ENCODE data around the gene CUBN. TPM values are rescaled to one million over a fixed set of nuclear protein-coding genes. Genes with fewer than 3 reads are reported as not detected.

CUBN gene
- total and polyA plus RNA-seq, 10 of the 15 experiments (the other 5 are each of a cell fraction or from before 2014, with no cell fraction given) = under 0.01 to 0.14 (median 0.02) TPM; not detected in 6

DNA sequence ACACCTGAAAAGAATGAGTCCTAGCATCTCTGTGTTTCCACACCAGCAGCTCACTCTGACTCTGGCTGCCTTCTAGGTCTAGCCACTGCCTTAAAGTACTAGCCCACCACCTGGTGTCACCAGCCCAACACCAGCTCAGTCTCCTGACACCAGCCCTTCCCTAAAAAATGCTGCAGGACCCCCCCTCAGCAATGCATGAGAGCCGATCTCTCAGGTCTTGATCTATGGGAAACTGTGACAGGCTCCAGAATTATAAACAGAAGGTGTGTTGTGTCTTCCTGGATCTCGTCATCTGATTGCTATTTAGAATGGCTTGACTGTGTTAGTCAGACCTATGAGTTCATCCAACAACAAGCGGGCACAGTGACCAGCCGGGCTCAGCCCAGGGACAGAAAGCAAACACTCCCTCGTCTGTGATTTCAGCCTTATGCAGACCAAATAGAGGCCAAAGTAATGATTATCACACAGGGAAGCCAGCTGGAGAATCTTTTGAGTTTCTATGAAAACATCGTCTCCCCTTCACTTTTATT is 66.6 kb downstream of the CUBN start:
- no TSS peak for BruUV-seq (replicated peaks)
- SMC1A ChIA-PET (ENCODE audit: uncharacterized antibody, unreplicated experiment) = interaction anchor here (0.7 kb wide), 1 partner anchor 1896 kb away, joined by 3 read pairs; no protein-coding TSS in a partner anchor

DNA sequence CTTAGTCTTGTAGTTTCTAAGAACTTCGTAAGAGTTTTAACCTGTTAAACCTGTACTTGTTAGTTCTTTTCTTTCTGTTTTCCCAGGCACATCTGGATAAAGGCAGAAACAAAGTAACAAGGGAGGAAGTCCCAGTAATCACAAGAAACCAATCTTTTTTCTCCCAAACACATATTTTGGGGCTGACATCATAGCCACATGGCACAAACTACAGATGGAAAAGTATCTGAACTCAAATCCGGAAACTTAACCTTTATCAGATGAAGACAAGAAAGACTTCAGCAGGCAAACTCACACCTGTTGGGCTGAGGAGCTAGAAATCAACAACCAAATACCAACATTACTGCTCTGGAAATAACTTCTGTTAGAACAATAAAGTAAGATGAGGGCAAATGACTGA is 67.1 kb downstream of the CUBN start:
- ChIA-PET SMC1A (ENCODE audit: uncharacterized antibody, unreplicated experiment) (no interaction called here), POLR2A (no interaction called here), RAD21 (ENCODE audit: unreplicated experiment) (no interaction called here), CTCF (no interaction called here)
- Histone ChIP-seq H3K4me3 (no peak overlapping the region), H3K4me1 (ENCODE audit: control insufficient read depth, insufficient read depth, low read length) (no peaks in the 10 kb centered on the region), H3K27ac (ENCODE audit: control insufficient read depth, insufficient read depth) (no peak overlapping the region), H3K27me3 (replicated peaks in 1 of 2; ENCODE audit: control insufficient read depth in 2 of 2, insufficient read depth in 2 of 2, low read length in 1 of 2) (no peaks in the 10 kb centered on the region), H4K20me1 (ENCODE audit: control insufficient read depth, insufficient read depth) (no peaks in the 10 kb centered on the region), H3K36me3 (ENCODE audit: control insufficient read depth in 2 of 2, insufficient read depth in 2 of 2, low read length in 1 of 2) (no peaks in the 10 kb centered on the region), H3K79me2 (ENCODE audit: control insufficient read depth, insufficient read depth, low read length) (no peaks in the 10 kb centered on the region), H3K9ac (ENCODE audit: control insufficient read depth, insufficient read depth, low read length) (no peak overlapping the region), H3K4me2 (ENCODE audit: control insufficient read depth, insufficient read depth) (no peak overlapping the region), H2AFZ (ENCODE audit: control insufficient read depth, low read depth, low read length) (no peak overlapping the region), H3K9me3 (replicated peaks; ENCODE audit: control insufficient read depth, insufficient read depth, low read length) (no peaks in the 10 kb centered on the region)
- 66% methylated on average over 2 of the region's 2 CpGs for WGBS (ENCODE audit: insufficient coverage, insufficient replicate concordance, low lambda C conversion rate, missing lambda C conversion rate)
- TF ChIP-seq IKZF1 (conservative IDR thresholded peaks at IDR 0.05) = no peak
- TF ChIP-seq, protein P1, sequence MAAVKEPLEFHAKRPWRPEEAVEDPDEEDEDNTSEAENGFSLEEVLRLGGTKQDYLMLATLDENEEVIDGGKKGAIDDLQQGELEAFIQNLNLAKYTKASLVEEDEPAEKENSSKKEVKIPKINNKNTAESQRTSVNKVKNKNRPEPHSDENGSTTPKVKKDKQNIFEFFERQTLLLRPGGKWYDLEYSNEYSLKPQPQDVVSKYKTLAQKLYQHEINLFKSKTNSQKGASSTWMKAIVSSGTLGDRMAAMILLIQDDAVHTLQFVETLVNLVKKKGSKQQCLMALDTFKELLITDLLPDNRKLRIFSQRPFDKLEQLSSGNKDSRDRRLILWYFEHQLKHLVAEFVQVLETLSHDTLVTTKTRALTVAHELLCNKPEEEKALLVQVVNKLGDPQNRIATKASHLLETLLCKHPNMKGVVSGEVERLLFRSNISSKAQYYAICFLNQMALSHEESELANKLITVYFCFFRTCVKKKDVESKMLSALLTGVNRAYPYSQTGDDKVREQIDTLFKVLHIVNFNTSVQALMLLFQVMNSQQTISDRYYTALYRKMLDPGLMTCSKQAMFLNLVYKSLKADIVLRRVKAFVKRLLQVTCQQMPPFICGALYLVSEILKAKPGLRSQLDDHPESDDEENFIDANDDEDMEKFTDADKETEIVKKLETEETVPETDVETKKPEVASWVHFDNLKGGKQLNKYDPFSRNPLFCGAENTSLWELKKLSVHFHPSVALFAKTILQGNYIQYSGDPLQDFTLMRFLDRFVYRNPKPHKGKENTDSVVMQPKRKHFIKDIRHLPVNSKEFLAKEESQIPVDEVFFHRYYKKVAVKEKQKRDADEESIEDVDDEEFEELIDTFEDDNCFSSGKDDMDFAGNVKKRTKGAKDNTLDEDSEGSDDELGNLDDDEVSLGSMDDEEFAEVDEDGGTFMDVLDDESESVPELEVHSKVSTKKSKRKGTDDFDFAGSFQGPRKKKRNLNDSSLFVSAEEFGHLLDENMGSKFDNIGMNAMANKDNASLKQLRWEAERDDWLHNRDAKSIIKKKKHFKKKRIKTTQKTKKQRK (IDR thresholded peaks at IDR 0.05; ENCODE audit: low read depth, low read length) = no peak
- no peak for TF ChIP-seq POLR2AphosphoS2 (IDR thresholded peaks at IDR 0.05; ENCODE audit: low read depth, low read length)
- in situ Hi-C loops (cut with MboI) = no loop called here
- intact Hi-C loops (cut with micrococcal nuclease; ENCODE audit: unreplicated experiment) = no loop called here
- FAIRE-seq (no peak), ATAC-seq (no peak), DNase-seq (ENCODE audit: low read depth, low spot score) (no peak)
- BruUV-seq (replicated peaks) = no TSS peak

More for the DNA sequence above, 66.6 kb downstream of the CUBN start:
- no peak overlapping the region for H3K27ac ChIP-seq (ENCODE audit: control insufficient read depth, insufficient read depth)
- intact Hi-C loops (cut with micrococcal nuclease; ENCODE audit: unreplicated experiment) = no loop called here
- 41% methylated on average over 6 of the region's 6 CpGs for WGBS (ENCODE audit: insufficient coverage, insufficient replicate concordance, low lambda C conversion rate, missing lambda C conversion rate)
- ChIA-PET POLR2A (no interaction called here), CTCF (no interaction called here), RAD21 (ENCODE audit: unreplicated experiment) (no interaction called here)
- no peaks in the 10 kb centered on the region for H3K27me3 ChIP-seq (replicated peaks in 1 of 2; ENCODE audit: control insufficient read depth in 2 of 2, insufficient read depth in 2 of 2, low read length in 1 of 2)
- H4K20me1 ChIP-seq (ENCODE audit: control insufficient read depth, insufficient read depth) = no peaks in the 10 kb centered on the region
- TF ChIP-seq RBBP5 (conservative IDR thresholded peaks at IDR 0.05) (no peak), ETV6 (conservative IDR thresholded peaks at IDR 0.05 in 1 of 2, IDR thresholded peaks at IDR 0.05 in 1 of 2; ENCODE audit: borderline replicate concordance in 1 of 2, low read depth in 1 of 2) (no peak), CBX5 (IDR thresholded peaks at IDR 0.05; ENCODE audit: low read depth) (no peak), NFXL1 (IDR thresholded peaks at IDR 0.05; ENCODE audit: borderline replicate concordance) (no peak), POLR2A (IDR thresholded peaks at IDR 0.05; ENCODE audit: low read depth, low read length) (no peak), PAX5 (IDR thresholded peaks at IDR 0.05; ENCODE audit: borderline replicate concordance, low read depth, low read length) (no peak), RAD51 (IDR thresholded peaks at IDR 0.05) (no peak), RELA (IDR thresholded peaks at IDR 0.05; ENCODE audit: borderline replicate concordance, partially characterized antibody) (no peak)
- TF ChIP-seq, protein P2, sequence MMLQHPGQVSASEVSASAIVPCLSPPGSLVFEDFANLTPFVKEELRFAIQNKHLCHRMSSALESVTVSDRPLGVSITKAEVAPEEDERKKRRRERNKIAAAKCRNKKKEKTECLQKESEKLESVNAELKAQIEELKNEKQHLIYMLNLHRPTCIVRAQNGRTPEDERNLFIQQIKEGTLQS (IDR thresholded peaks at IDR 0.05; ENCODE audit: borderline replicate concordance, extremely low read depth, low read depth, low read length) = no peak
- in situ Hi-C loops (cut with MboI) = no loop called here
- FAIRE-seq = no peak
- H3K79me2 ChIP-seq (ENCODE audit: control insufficient read depth, insufficient read depth, low read length) = no peaks in the 10 kb centered on the region
- no peak for ATAC-seq
- H3K4me3 ChIP-seq = no peak overlapping the region
- no peak for DNase-seq (ENCODE audit: low read depth, low spot score)
- H3K4me1 ChIP-seq (ENCODE audit: control insufficient read depth, insufficient read depth, low read length) = no peaks in the 10 kb centered on the region
- no peak overlapping the region for H2AFZ ChIP-seq (ENCODE audit: control insufficient read depth, low read depth, low read length)
- no peaks in the 10 kb centered on the region for H3K36me3 ChIP-seq (ENCODE audit: control insufficient read depth in 2 of 2, insufficient read depth in 2 of 2, low read length in 1 of 2)
- H3K9ac ChIP-seq (ENCODE audit: control insufficient read depth, insufficient read depth, low read length) = no peak overlapping the region
- H3K4me2 ChIP-seq (ENCODE audit: control insufficient read depth, insufficient read depth) = no peak overlapping the region
- H3K9me3 ChIP-seq (replicated peaks; ENCODE audit: control insufficient read depth, insufficient read depth, low read length) = no peaks in the 10 kb centered on the region

All from GM12878 (cell line).